Mesenchymal stem cell (in vitro differentiated cells and primary cell): ENCODE results near the gene ALDH1A1.

Experiments used
- DNase-seq: peaks from one replicate; pipeline ENCODE4 v3.0.0-alpha.2; 2013
- H2AFZ ChIP-seq: one replicate; pipeline ENCODE4 v1.6.1; 2013; ENCODE audit warnings: low read depth, mild to moderate bottlenecking, control low read depth, inconsistent platforms, low read length, moderate library complexity
- H2AK5ac ChIP-seq: 2 replicates; pipeline ENCODE4 v1.6.1; 2013; ENCODE audit warnings: low read length, moderate library complexity, mild to moderate bottlenecking, inconsistent platforms; ENCODE audit not compliant: severe bottlenecking
- H2BK120ac ChIP-seq: one replicate; pipeline ENCODE4 v1.6.1; 2013; ENCODE audit warnings: low read depth, mild to moderate bottlenecking, inconsistent platforms, low read length, moderate library complexity
- H2BK12ac ChIP-seq, 2 experiments: one replicate each; pipeline ENCODE4 v1.6.1; 2013; ENCODE audit warnings: inconsistent platforms in 2 of 2, low read length in 2 of 2, mild to moderate bottlenecking in 2 of 2, moderate library complexity in 2 of 2, control low read depth in 1 of 2
- H2BK15ac ChIP-seq: one replicate; pipeline ENCODE4 v1.6.1; 2013; ENCODE audit warnings: mild to moderate bottlenecking, low read depth, inconsistent platforms; ENCODE audit not compliant: poor library complexity, severe bottlenecking
- H2BK5ac ChIP-seq: 2 replicates; pipeline ENCODE4 v1.6.1; 2013; ENCODE audit warnings: low read depth, mild to moderate bottlenecking, low read length, control low read depth, inconsistent platforms; ENCODE audit not compliant: poor library complexity, severe bottlenecking
- H3K14ac ChIP-seq, 2 experiments: one replicate each; pipeline ENCODE4 v1.6.1; 2013; ENCODE audit warnings: inconsistent platforms in 2 of 2, low read length in 2 of 2, control low read depth in 1 of 2, mild to moderate bottlenecking in 1 of 2, moderate library complexity in 1 of 2
- H3K18ac ChIP-seq, 2 experiments: one replicate each; pipeline ENCODE4 v1.6.1; 2013; ENCODE audit warnings: inconsistent platforms in 2 of 2, low read length in 2 of 2, control low read depth in 1 of 2, low read depth in 1 of 2, mild to moderate bottlenecking in 1 of 2
- H3K23ac ChIP-seq, 2 experiments: one replicate each; pipeline ENCODE4 v1.6.1; 2013; ENCODE audit warnings: inconsistent platforms in 2 of 2, low read length in 2 of 2, mild to moderate bottlenecking in 2 of 2, moderate library complexity in 2 of 2, control low read depth in 1 of 2
- H3K27ac ChIP-seq: 2 replicates; pipeline ENCODE4 v1.5.1; 2013; ENCODE audit warnings: mild to moderate bottlenecking, moderate library complexity, low read length, control low read depth, inconsistent platforms; ENCODE audit not compliant: poor library complexity, severe bottlenecking
- H3K27me3 ChIP-seq, 2 experiments: 2 replicates each; pipeline versions ENCODE4 v1.6.1 to v1.7.0; 2013; ENCODE audit warnings: low read length in 2 of 2, mild to moderate bottlenecking in 2 of 2, moderate library complexity in 2 of 2, control low read depth in 1 of 2, inconsistent platforms in 1 of 2; ENCODE audit not compliant: control insufficient read depth in 1 of 2, insufficient read depth in 1 of 2
- H3K36me3 ChIP-seq, 2 experiments: 2 replicates each; pipeline versions ENCODE4 v1.6.1 to v1.7.0; 2013; ENCODE audit warnings: low read length in 2 of 2, control low read depth in 1 of 2, inconsistent platforms in 1 of 2, low read depth in 1 of 2, mild to moderate bottlenecking in 1 of 2; ENCODE audit not compliant: insufficient read depth in 2 of 2, control insufficient read depth in 1 of 2
- H3K4ac ChIP-seq, 2 experiments: one replicate each; pipeline ENCODE4 v1.6.1; 2013; ENCODE audit warnings: inconsistent platforms in 2 of 2, low read length in 2 of 2, mild to moderate bottlenecking in 2 of 2, moderate library complexity in 2 of 2, control low read depth in 1 of 2, low read depth in 1 of 2
- H3K4me1 ChIP-seq: 2 replicates; pipeline ENCODE4 v1.6.1; 2013; ENCODE audit warnings: low read depth, low read length, control low read depth; ENCODE audit not compliant: control insufficient read depth, insufficient read depth
- H3K4me2 ChIP-seq: 2 replicates; pipeline ENCODE4 v1.6.1; 2013; ENCODE audit warnings: low read length, mild to moderate bottlenecking, inconsistent platforms; ENCODE audit not compliant: poor library complexity, severe bottlenecking
- H3K4me3 ChIP-seq, 2 experiments: 2 replicates each; pipeline versions ENCODE4 v1.5.1 to v1.7.0; 2013; ENCODE audit warnings: low read length in 2 of 2, mild to moderate bottlenecking in 2 of 2, control low read depth in 1 of 2, low read depth in 1 of 2; ENCODE audit not compliant: insufficient read depth in 1 of 2
- H3K79me1 ChIP-seq: replicated peaks from 2 replicates; pipeline ENCODE4 v1.6.1; 2013; ENCODE audit warnings: mild to moderate bottlenecking, control low read depth, low read length, inconsistent platforms; ENCODE audit not compliant: poor library complexity, severe bottlenecking
- H3K9ac ChIP-seq: 2 replicates; pipeline ENCODE4 v1.7.0; 2013; ENCODE audit warnings: mild to moderate bottlenecking, low read length, moderate library complexity
- H3K9me3 ChIP-seq: 2 replicates; pipeline ENCODE4 v1.7.0; 2013; ENCODE audit warnings: mild to moderate bottlenecking, low read length; ENCODE audit not compliant: control insufficient read depth
- H4K8ac ChIP-seq: one replicate; pipeline ENCODE4 v1.6.1; 2013; ENCODE audit warnings: inconsistent platforms, mild to moderate bottlenecking, low read length, moderate library complexity
- H4K91ac ChIP-seq: one replicate; pipeline ENCODE4 v1.6.1; 2013; ENCODE audit warnings: mild to moderate bottlenecking, low read length, inconsistent platforms
- WGBS: methylation state at CpG from one replicate; pipeline ENCODE4 v1.1.7; 2013; ENCODE audit warnings: mixed read lengths; 5-methylcytosine and 5-hydroxymethylcytosine counted together

ALDH1A1 gene

DNA sequence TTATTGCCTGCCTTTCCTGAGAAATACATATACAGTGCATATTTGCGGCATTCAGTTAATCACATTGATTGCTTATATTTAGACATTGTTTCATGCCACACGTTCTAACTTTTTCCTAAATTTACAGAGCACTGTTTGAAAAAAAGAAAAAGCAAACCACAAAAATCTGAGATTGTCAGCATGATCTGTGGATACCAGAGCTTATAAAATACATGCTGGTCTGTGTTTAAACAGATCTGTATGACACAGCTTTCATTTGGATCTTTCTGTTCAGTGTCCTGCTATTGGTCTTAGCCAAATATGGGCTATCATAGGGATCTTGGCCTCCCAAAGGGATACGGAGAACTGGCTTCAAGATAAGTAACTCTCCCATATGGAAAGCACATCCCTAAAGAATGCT is 20.2 kb downstream of the ALDH1A1 start:
- Histone ChIP-seq H3K4me1 (no peaks in the 10 kb centered on the region), H2BK15ac (no peak overlapping the region), H3K9ac (no peak overlapping the region), H3K4me3 (no peak overlapping the region), H3K9me3 (no peaks in the 10 kb centered on the region), H4K91ac (no peak overlapping the region), H3K79me1 (no peaks in the 10 kb centered on the region), H3K36me3 (no peaks in the 10 kb centered on the region), H4K8ac (no peak overlapping the region), H3K27me3 (no peaks in the 10 kb centered on the region), H2AK5ac (no peak overlapping the region), H3K14ac (no peak overlapping the region), H3K27ac (no peak overlapping the region), H2BK12ac (no peak overlapping the region), H3K4ac (no peak overlapping the region), H3K18ac (no peak overlapping the region), H2AFZ (no peak overlapping the region), H3K4me2 (no peak overlapping the region), H3K23ac (no peak overlapping the region), H2BK120ac (no peak overlapping the region), H2BK5ac (no peak overlapping the region)
- WGBS = 69% methylated on average over 2 of the region's 3 CpGs
- DNase-seq = peak; percentile 44

DNA sequence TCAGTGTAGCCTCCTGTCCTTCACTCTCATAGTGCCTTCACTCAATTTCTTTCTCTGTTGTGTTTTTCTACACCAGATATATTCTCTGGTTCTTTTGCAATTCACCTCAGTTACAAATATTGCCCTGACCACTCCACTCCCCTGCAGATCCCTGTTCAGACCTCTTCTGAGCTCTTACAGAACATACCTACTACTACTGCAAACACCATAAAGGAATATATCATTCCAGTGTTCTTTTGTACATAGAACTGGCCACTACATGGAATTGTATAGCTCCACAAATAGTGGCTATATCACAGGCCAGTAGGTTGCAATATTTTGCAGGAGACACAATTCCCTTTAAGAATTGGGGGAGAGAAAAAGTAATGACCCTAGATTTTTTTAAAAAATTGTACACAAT is 21.0 kb downstream of the ALDH1A1 start:
- DNase-seq = no peak
- Histone ChIP-seq H3K4ac (no peak overlapping the region), H3K27me3 (no peaks in the 10 kb centered on the region), H3K79me1 (no peaks in the 10 kb centered on the region), H2BK12ac (no peak overlapping the region), H3K14ac (no peak overlapping the region), H2BK5ac (no peak overlapping the region), H3K9me3 (no peaks in the 10 kb centered on the region), H4K8ac (no peak overlapping the region), H3K4me2 (no peak overlapping the region), H3K18ac (no peak overlapping the region), H2AK5ac (no peak overlapping the region), H3K27ac (no peak overlapping the region), H4K91ac (no peak overlapping the region), H3K23ac (no peak overlapping the region), H2BK120ac (no peak overlapping the region), H3K4me3 (no peak overlapping the region), H3K9ac (no peak overlapping the region), H3K4me1 (no peaks in the 10 kb centered on the region), H3K36me3 (no peaks in the 10 kb centered on the region), H2BK15ac (no peak overlapping the region), H2AFZ (no peak overlapping the region)

GRCh38 chr9:72931437-72931836 is 21.4 kb downstream of the ALDH1A1 start:
- Histone ChIP-seq H3K4me3 (no peak overlapping the region), H2BK15ac (no peak overlapping the region), H3K27me3 (no peaks in the 10 kb centered on the region), H3K9me3 (no peaks in the 10 kb centered on the region), H3K14ac (no peak overlapping the region), H3K9ac (no peak overlapping the region), H2BK12ac (no peak overlapping the region), H3K4me1 (no peaks in the 10 kb centered on the region), H3K27ac (no peak overlapping the region), H3K36me3 (no peaks in the 10 kb centered on the region), H3K23ac (no peak overlapping the region), H3K4ac (no peak overlapping the region), H2BK5ac (no peak overlapping the region), H3K18ac (no peak overlapping the region), H3K79me1 (no peaks in the 10 kb centered on the region), H2BK120ac (no peak overlapping the region), H2AK5ac (no peak overlapping the region), H2AFZ (no peak overlapping the region), H4K91ac (no peak overlapping the region), H3K4me2 (no peak overlapping the region), H4K8ac (no peak overlapping the region)
- peak; percentile 15 for DNase-seq
- 80% methylated on average over 1 of the region's 1 CpG for WGBS

DNA sequence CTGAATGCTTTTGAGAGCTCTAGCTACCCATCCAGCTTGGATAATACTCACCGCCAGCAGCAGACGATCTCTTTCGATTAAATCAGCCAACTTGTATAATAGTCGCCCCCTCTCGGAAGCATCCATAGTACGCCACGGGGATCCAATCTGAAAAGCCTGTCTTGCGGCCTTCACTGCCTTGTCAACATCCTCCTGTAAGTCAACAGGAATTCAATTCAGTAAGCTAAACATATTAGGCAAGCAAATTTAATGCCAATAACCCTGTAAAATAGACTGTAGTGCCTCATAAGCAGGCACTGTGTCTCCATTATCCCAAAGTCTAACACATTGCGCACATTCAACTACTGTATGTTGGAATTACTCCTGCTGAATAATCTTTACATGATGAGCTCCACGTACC is 22.0 kb downstream of the ALDH1A1 start:
- H2BK12ac ChIP-seq = no peak overlapping the region
- H3K79me1 ChIP-seq = no peaks in the 10 kb centered on the region
- no peaks in the 10 kb centered on the region for H3K9me3 ChIP-seq
- no peak overlapping the region for H3K23ac ChIP-seq
- no peak overlapping the region for H2BK120ac ChIP-seq
- no peak overlapping the region for H3K4me3 ChIP-seq
- H4K91ac ChIP-seq = no peak overlapping the region
- no peak overlapping the region for H3K18ac ChIP-seq
- H3K4ac ChIP-seq = no peak overlapping the region
- no peak overlapping the region for H2BK5ac ChIP-seq
- no peak overlapping the region for H3K4me2 ChIP-seq
- WGBS = 83% methylated on average over 9 of the region's 10 CpGs
- no peak overlapping the region for H3K27ac ChIP-seq
- no peak overlapping the region for H2AK5ac ChIP-seq
- H3K27me3 ChIP-seq = no peaks in the 10 kb centered on the region
- H4K8ac ChIP-seq = no peak overlapping the region
- H3K14ac ChIP-seq = no peak overlapping the region
- no peaks in the 10 kb centered on the region for H3K4me1 ChIP-seq
- H3K9ac ChIP-seq = no peak overlapping the region
- H2BK15ac ChIP-seq = no peak overlapping the region
- no peak for DNase-seq
- H2AFZ ChIP-seq = no peak overlapping the region
- no peaks in the 10 kb centered on the region for H3K36me3 ChIP-seq
